ENCODE results near the gene MFGE8.

Gene MFGE8

DNA sequence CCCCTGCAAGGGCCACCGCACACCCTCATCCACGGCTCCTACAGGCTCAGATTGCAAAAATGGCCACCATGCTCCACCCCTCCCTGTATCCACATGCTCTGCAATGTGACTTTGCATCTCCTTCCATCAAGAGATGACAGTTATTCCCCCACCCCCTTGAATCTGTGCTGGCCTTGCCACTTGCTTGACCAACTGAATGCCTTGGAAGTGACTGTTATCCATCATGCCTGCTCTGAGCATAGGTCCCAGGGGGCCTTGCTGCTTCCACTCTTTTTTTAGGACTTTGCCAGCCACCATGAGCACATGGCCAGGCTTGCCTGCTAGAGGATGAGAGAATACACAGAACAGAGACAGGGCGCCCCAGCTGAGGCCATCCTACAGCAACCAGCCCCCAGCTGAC, 31.4 kb downstream of the MFGE8 start:
- no peak for TF ChIP-seq TAF1 (IDR thresholded peaks at IDR 0.05; ENCODE audit: borderline replicate concordance, insufficient read depth, low read length)
- TF ChIP-seq POLR2AphosphoS5 (IDR thresholded peaks at IDR 0.05; ENCODE audit: low read depth, low read length): no peak
- TF ChIP-seq, protein P1, sequence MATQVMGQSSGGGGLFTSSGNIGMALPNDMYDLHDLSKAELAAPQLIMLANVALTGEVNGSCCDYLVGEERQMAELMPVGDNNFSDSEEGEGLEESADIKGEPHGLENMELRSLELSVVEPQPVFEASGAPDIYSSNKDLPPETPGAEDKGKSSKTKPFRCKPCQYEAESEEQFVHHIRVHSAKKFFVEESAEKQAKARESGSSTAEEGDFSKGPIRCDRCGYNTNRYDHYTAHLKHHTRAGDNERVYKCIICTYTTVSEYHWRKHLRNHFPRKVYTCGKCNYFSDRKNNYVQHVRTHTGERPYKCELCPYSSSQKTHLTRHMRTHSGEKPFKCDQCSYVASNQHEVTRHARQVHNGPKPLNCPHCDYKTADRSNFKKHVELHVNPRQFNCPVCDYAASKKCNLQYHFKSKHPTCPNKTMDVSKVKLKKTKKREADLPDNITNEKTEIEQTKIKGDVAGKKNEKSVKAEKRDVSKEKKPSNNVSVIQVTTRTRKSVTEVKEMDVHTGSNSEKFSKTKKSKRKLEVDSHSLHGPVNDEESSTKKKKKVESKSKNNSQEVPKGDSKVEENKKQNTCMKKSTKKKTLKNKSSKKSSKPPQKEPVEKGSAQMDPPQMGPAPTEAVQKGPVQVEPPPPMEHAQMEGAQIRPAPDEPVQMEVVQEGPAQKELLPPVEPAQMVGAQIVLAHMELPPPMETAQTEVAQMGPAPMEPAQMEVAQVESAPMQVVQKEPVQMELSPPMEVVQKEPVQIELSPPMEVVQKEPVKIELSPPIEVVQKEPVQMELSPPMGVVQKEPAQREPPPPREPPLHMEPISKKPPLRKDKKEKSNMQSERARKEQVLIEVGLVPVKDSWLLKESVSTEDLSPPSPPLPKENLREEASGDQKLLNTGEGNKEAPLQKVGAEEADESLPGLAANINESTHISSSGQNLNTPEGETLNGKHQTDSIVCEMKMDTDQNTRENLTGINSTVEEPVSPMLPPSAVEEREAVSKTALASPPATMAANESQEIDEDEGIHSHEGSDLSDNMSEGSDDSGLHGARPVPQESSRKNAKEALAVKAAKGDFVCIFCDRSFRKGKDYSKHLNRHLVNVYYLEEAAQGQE (IDR thresholded peaks at IDR 0.05; ENCODE audit: insufficient read depth in 1 of 2, low read depth in 2 of 2, low read length in 2 of 2): no peak
- TF ChIP-seq SIN3A (IDR thresholded peaks at IDR 0.05; ENCODE audit: borderline replicate concordance, insufficient read depth, low read length): no peak
- TF ChIP-seq FOXP2 (optimal IDR thresholded peaks at IDR 0.05; ENCODE audit: borderline replicate concordance, extremely low read depth, extremely low read length, insufficient read depth): no peak

DNA sequence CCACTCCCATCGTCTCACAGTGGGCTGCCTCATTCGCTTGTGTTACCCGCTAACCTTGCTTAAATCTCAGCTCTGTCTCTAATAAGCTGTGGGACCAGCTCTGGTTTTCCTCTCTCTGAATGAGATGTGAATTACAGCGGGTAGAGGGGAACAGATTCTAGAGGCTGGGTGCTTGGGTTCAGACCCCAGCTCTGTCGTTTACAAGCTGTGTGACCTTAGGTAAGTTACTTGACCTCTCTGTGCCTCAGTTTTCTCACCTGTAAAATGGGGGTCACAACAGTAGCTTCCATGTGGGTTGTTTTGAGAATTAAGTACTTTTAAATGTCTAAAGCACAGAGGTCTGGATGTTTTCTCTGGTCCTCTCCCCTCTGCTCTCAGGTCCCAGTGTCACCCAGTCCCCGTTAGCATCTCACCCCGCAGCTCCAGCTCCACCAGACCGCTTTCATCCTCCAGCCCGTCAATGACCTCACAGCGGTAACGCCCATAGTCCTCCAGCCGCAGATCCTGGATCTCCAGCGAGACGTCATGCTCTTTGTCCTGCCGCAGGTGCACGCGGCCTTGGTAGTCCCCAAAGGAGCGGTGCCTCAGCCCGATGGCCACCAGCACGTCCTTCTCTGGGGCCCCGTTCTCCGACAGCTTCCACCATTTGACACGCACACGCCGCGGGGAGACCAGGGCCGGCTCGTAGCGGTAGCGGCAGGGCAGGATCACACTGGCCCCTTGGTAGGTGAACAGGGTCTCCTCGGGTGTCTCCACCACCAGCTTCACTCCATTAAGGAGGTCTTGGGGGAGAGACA, 32.0 kb downstream of the MFGE8 start:
- TF ChIP-seq, protein P1 (IDR thresholded peaks at IDR 0.05; ENCODE audit: insufficient read depth in 1 of 2, low read depth in 2 of 2, low read length in 2 of 2): no peak
- TF ChIP-seq SIN3A (IDR thresholded peaks at IDR 0.05; ENCODE audit: borderline replicate concordance, insufficient read depth, low read length): no peak
- TF ChIP-seq TAF1 (IDR thresholded peaks at IDR 0.05; ENCODE audit: borderline replicate concordance, insufficient read depth, low read length): no peak
- no peak for TF ChIP-seq FOXP2 (optimal IDR thresholded peaks at IDR 0.05; ENCODE audit: borderline replicate concordance, extremely low read depth, extremely low read length, insufficient read depth)

DNA sequence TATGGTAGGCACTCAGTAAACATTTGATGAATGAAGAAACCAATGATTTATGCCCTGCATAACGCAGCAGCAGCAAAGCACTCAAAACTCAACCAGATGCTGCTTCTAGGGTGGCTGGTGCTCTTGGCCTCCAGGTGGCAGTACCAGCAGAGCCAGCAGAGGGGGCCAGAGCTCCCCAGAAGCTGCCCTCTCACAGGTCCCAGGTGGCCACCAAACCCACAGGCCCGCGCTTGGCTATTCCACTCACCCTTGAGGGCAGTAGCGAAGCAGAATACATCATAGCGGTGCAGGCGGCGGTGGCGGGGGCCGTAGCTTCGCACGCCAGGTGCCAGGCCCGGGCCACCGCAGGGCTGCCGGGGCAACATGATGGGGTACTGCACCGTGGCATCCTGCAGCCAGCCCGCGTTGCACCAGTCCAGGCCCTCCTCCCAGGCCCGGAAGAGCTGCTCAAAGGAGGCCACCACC, 34.4 kb downstream of the MFGE8 start:
- TF ChIP-seq TAF1 (IDR thresholded peaks at IDR 0.05; ENCODE audit: borderline replicate concordance, insufficient read depth, low read length) (no peak), POLR2AphosphoS5 (IDR thresholded peaks at IDR 0.05; ENCODE audit: low read depth, low read length) (no peak), SIN3A (IDR thresholded peaks at IDR 0.05; ENCODE audit: borderline replicate concordance, insufficient read depth, low read length) (no peak), FOXP2 (optimal IDR thresholded peaks at IDR 0.05; ENCODE audit: borderline replicate concordance, extremely low read depth, extremely low read length, insufficient read depth) (no peak)
- TF ChIP-seq, protein P1 (IDR thresholded peaks at IDR 0.05; ENCODE audit: insufficient read depth in 1 of 2, low read depth in 2 of 2, low read length in 2 of 2): no peak

DNA sequence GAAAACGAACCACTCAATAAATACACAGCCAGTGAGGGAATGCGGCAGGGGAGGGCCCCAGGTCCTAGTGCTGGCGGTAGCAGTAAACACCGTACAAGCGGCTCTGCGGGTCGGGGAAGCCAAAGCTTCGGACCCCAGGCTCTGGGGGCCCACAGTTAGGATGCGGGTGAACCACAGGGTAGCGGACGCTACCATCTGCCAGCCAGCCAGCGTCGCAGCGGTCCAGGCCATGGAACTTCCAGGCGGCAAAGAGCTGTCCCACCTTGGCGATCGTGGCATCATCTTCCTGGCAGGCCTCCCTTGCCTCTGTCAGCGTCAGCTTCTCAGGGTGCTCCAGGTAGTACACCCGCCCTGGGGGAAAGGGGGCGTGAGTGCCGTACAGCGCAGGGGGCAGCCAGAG, 35.3 kb downstream of the MFGE8 start:
- TF ChIP-seq, protein P1 (IDR thresholded peaks at IDR 0.05; ENCODE audit: insufficient read depth in 1 of 2, low read depth in 2 of 2, low read length in 2 of 2): no peak
- TF ChIP-seq FOXP2 (optimal IDR thresholded peaks at IDR 0.05; ENCODE audit: borderline replicate concordance, extremely low read depth, extremely low read length, insufficient read depth) (no peak), TAF1 (IDR thresholded peaks at IDR 0.05; ENCODE audit: borderline replicate concordance, insufficient read depth, low read length) (no peak), SIN3A (IDR thresholded peaks at IDR 0.05; ENCODE audit: borderline replicate concordance, insufficient read depth, low read length) (no peak), POLR2AphosphoS5 (IDR thresholded peaks at IDR 0.05; ENCODE audit: low read depth, low read length) (no peak)

All from PFSK-1 (cell line).